ENCODE measurements around the gene SQSTM1. TPM values are rescaled to one million over a fixed set of nuclear protein-coding genes. Genes with fewer than 3 reads are reported as not detected.
A peak's percentile ranks its signal among the peaks of the same experiment; 100 is the strongest.

SQSTM1 gene
- total and polyA plus RNA-seq, 2 donors (not counting 1 experiment from before 2014, with no cell fraction given), result 212 to 1,894 TPM

- no peak overlapping the region for H3K4me2 ChIP-seq (ENCODE audit: extremely low read depth, insufficient read depth, low read length)
- no peak for DNase-seq (ENCODE audit: low read depth in 2 of 2)
- no peak overlapping the region for H3K4me3 ChIP-seq (replicated peaks in 1 of 4; ENCODE audit: control extremely low read depth in 1 of 4, insufficient read depth in 1 of 4, low read depth in 3 of 4, low read length in 4 of 4)
- H3K27ac ChIP-seq (ENCODE audit: insufficient read depth, low read length), result no peak overlapping the region
- H2AFZ ChIP-seq (ENCODE audit: low read length), result no peak overlapping the region
- no peak for TF ChIP-seq CTCF (conservative IDR thresholded peaks at IDR 0.05 in 1 of 2, IDR thresholded peaks at IDR 0.05 in 1 of 2; ENCODE audit: low read depth in 1 of 2, low read length in 2 of 2)
- no peak for TF ChIP-seq EZH2 (IDR thresholded peaks at IDR 0.05; ENCODE audit: low read length, missing control alignments)
- peaks cover 45% of the 10 kb centered on the region for H3K79me2 ChIP-seq (ENCODE audit: control insufficient read depth, insufficient read depth, low read length)
- peaks cover 31% of the 10 kb centered on the region for H3K36me3 ChIP-seq (ENCODE audit: control insufficient read depth, insufficient read depth, low read length)
- H3K9ac ChIP-seq (ENCODE audit: insufficient read depth, low read length), result no peak overlapping the region
- no peaks in the 10 kb centered on the region for H3K27me3 ChIP-seq (ENCODE audit: control insufficient read depth, insufficient read depth, low read length)
- H3K4me1 ChIP-seq (ENCODE audit: control insufficient read depth, extremely low read depth, insufficient read depth, low read length), result peaks cover 14% of the 10 kb centered on the region
- H3K9me3 ChIP-seq (ENCODE audit: control insufficient read depth, insufficient read depth, low read depth, low read length), result no peaks in the 10 kb centered on the region
- H4K20me1 ChIP-seq (ENCODE audit: control insufficient read depth, extremely low read depth, insufficient read depth, low read length), result no peaks in the 10 kb centered on the region
Observed at GRCh38 chr5:179802207-179802883, 18.4 kb upstream of the SQSTM1 start.

- peaks cover 45% of the 10 kb centered on the region for H3K79me2 ChIP-seq (ENCODE audit: control insufficient read depth, insufficient read depth, low read length)
- H3K4me3 ChIP-seq (replicated peaks in 1 of 4; ENCODE audit: control extremely low read depth in 1 of 4, insufficient read depth in 1 of 4, low read depth in 3 of 4, low read length in 4 of 4), result no peak overlapping the region
- no peaks in the 10 kb centered on the region for H3K27me3 ChIP-seq (ENCODE audit: control insufficient read depth, insufficient read depth, low read length)
- no peak for TF ChIP-seq EZH2 (IDR thresholded peaks at IDR 0.05; ENCODE audit: low read length, missing control alignments)
- no peak for TF ChIP-seq CTCF (conservative IDR thresholded peaks at IDR 0.05 in 1 of 2, IDR thresholded peaks at IDR 0.05 in 1 of 2; ENCODE audit: low read depth in 1 of 2, low read length in 2 of 2)
- H3K36me3 ChIP-seq (ENCODE audit: control insufficient read depth, insufficient read depth, low read length), result peaks cover 30% of the 10 kb centered on the region
- no peaks in the 10 kb centered on the region for H4K20me1 ChIP-seq (ENCODE audit: control insufficient read depth, extremely low read depth, insufficient read depth, low read length)
- H3K4me1 ChIP-seq (ENCODE audit: control insufficient read depth, extremely low read depth, insufficient read depth, low read length), result peaks cover 14% of the 10 kb centered on the region
- no peak for DNase-seq (ENCODE audit: low read depth in 2 of 2)
- no peak overlapping the region for H3K9ac ChIP-seq (ENCODE audit: insufficient read depth, low read length)
- H3K27ac ChIP-seq (ENCODE audit: insufficient read depth, low read length), result no peak overlapping the region
- no peak overlapping the region for H3K4me2 ChIP-seq (ENCODE audit: extremely low read depth, insufficient read depth, low read length)
- H3K9me3 ChIP-seq (ENCODE audit: control insufficient read depth, insufficient read depth, low read depth, low read length), result no peaks in the 10 kb centered on the region
- H2AFZ ChIP-seq (ENCODE audit: low read length), result no peak overlapping the region
Observed at GRCh38 chr5:179802950-179803562, 17.6 kb upstream of the SQSTM1 start.

GRCh38 chr5:179803651-179804554 lies 16.8 kb upstream of the SQSTM1 start:
- peak overlapping the region in 1 of 4 experiments; percentile 75 for H3K4me3 ChIP-seq (replicated peaks in 1 of 4; ENCODE audit: control extremely low read depth in 1 of 4, insufficient read depth in 1 of 4, low read depth in 3 of 4, low read length in 4 of 4)
- TF ChIP-seq CTCF (conservative IDR thresholded peaks at IDR 0.05 in 1 of 2, IDR thresholded peaks at IDR 0.05 in 1 of 2; ENCODE audit: low read depth in 1 of 2, low read length in 2 of 2), result no peak
- TF ChIP-seq EZH2 (IDR thresholded peaks at IDR 0.05; ENCODE audit: low read length, missing control alignments), result no peak
- H3K4me2 ChIP-seq (ENCODE audit: extremely low read depth, insufficient read depth, low read length), result peak overlapping the region; percentile 59

More at GRCh38 chr5:179803651-179804554, 16.8 kb upstream of the SQSTM1 start:
- no peak overlapping the region for H3K9ac ChIP-seq (ENCODE audit: insufficient read depth, low read length)
- H3K27ac ChIP-seq (ENCODE audit: insufficient read depth, low read length), result peak overlapping the region; percentile 28
- no peaks in the 10 kb centered on the region for H3K9me3 ChIP-seq (ENCODE audit: control insufficient read depth, insufficient read depth, low read depth, low read length)
- H4K20me1 ChIP-seq (ENCODE audit: control insufficient read depth, extremely low read depth, insufficient read depth, low read length), result no peaks in the 10 kb centered on the region
- no peak for DNase-seq (ENCODE audit: low read depth in 2 of 2)
- H3K36me3 ChIP-seq (ENCODE audit: control insufficient read depth, insufficient read depth, low read length), result peaks cover 23% of the 10 kb centered on the region
- no peak overlapping the region for H2AFZ ChIP-seq (ENCODE audit: low read length)
- H3K4me1 ChIP-seq (ENCODE audit: control insufficient read depth, extremely low read depth, insufficient read depth, low read length), result peaks cover 14% of the 10 kb centered on the region
- H3K27me3 ChIP-seq (ENCODE audit: control insufficient read depth, insufficient read depth, low read length), result no peaks in the 10 kb centered on the region
- H3K79me2 ChIP-seq (ENCODE audit: control insufficient read depth, insufficient read depth, low read length), result peaks cover 45% of the 10 kb centered on the region

Measured in fibroblast of lung (primary cell).